SU-DHL-6 (cell line): ENCODE measurements around the gene AGAP1.

ENCODE experiments used
- H2AFZ ChIP-seq: fragments of 200-600 bp; sonication (generic); 2 replicates; pipeline ENCODE4 v1.6.1; 2014; ENCODE audit warnings: low read depth, mild to moderate bottlenecking, moderate library complexity, mixed read lengths, antibody characterized with exemption, low read length; ENCODE audit not compliant: severe bottlenecking
- H3F3A ChIP-seq: fragments of 200-600 bp; shearing (Covaris generic); 2 replicates; pipeline ENCODE4 v1.6.0; 2016; ENCODE audit warnings: antibody characterized with exemption, mild to moderate bottlenecking; ENCODE audit not compliant: insufficient read depth
- H3K27ac ChIP-seq: fragments of 200-600 bp; sonication (generic); 2 replicates; pipeline ENCODE4 v1.5.1; 2016; ENCODE audit warnings: low read depth, mild to moderate bottlenecking, low read length, moderate library complexity, mixed read lengths
- H3K27me3 ChIP-seq: fragments of 200-600 bp; sonication (generic), shearing (Covaris generic); 2 replicates; pipeline ENCODE4 v1.6.0; 2014; ENCODE audit warnings: mild to moderate bottlenecking, low read length
- H3K36me3 ChIP-seq: fragments of 200-600 bp; sonication (generic); 2 replicates; pipeline ENCODE4 v1.6.1; 2014; ENCODE audit warnings: mild to moderate bottlenecking, low read length, mixed read lengths
- H3K4me2 ChIP-seq: fragments of 300-600, 200-600 bp; shearing (Covaris generic), sonication (generic); 2 replicates; pipeline ENCODE4 v1.6.0; 2014; ENCODE audit warnings: low read length, low read depth, mild to moderate bottlenecking; ENCODE audit not compliant: poor library complexity, severe bottlenecking
- H3K4me3 ChIP-seq: fragments of 200-600 bp; sonication (generic); 2 replicates; pipeline ENCODE4 v1.5.1; 2014; ENCODE audit warnings: antibody characterized with exemption, low read length, mild to moderate bottlenecking, mixed read lengths; ENCODE audit not compliant: insufficient read depth, poor library complexity, severe bottlenecking
- H3K79me2 ChIP-seq: fragments of 200-600 bp; sonication (generic); 2 replicates; pipeline ENCODE4 v1.6.1; 2014; ENCODE audit warnings: mild to moderate bottlenecking, low read length, moderate library complexity; ENCODE audit not compliant: insufficient read depth
- H3K9ac ChIP-seq: fragments of 200-600 bp; sonication (generic); 2 replicates; pipeline ENCODE4 v1.7.0; 2014; ENCODE audit warnings: mild to moderate bottlenecking, low read length
- H3K9me2 ChIP-seq: fragments of 200-600 bp; sonication (generic); replicated peaks from 2 replicates; pipeline ENCODE4 v1.6.1; 2014; ENCODE audit warnings: low read length; ENCODE audit not compliant: insufficient read depth
- H3K9me3 ChIP-seq: fragments of 200-600 bp; sonication (generic); 2 replicates; pipeline ENCODE4 v1.6.1; 2014; ENCODE audit warnings: low read length, mixed read lengths; ENCODE audit not compliant: insufficient read depth
- H4K20me1 ChIP-seq: fragments of 200-600 bp; sonication (generic); 2 replicates; pipeline ENCODE4 v1.6.1; 2014; ENCODE audit warnings: low read depth, mild to moderate bottlenecking, antibody characterized with exemption, low read length, moderate library complexity, mixed read lengths
- EZH2phosphoT487 ChIP-seq: fragments of 200-600 bp; sonication (generic), shearing (Covaris generic); conservative IDR thresholded peaks from 2 replicates; pipeline ENCODE4 v1.6.1; 2018; ENCODE audit warnings: mild to moderate bottlenecking, antibody characterized with exemption, low read length, moderate library complexity, mixed read lengths
- TF ChIP-seq, protein P1 (sequence below): fragments of 200-600 bp; sonication (generic); IDR thresholded peaks from one replicate; pipeline ENCODE4 v1.5.1; 2017; ENCODE audit warnings: antibody characterized with exemption, mild to moderate bottlenecking, low read length, moderate library complexity; ENCODE audit not compliant: insufficient read depth, poor library complexity, severe bottlenecking

AGAP1 gene

DNA sequence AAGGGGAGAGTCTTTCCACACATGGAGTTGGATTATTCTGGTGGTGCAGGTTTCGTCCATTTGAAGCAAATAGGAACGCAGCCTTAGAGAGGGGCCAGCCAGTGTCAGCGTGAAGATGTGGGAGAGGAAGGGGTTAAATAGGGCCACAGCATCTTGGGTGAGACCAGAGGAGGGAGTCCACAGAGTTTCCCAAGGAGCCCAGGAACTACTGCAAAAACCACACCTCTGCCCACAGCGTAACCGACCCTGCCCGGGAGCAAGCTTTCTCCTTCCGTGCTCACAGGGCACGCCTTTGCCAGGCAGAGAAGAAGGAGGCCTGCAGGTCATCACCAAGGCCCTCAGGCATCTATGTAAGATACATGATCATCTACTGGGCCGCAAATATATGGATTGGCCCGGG, 314.5 kb downstream of the AGAP1 start:
- Histone ChIP-seq H3K4me3 (no peak overlapping the region), H2AFZ (no peak overlapping the region), H3K9me2 (no peaks in the 10 kb centered on the region), H3K27me3 (no peaks in the 10 kb centered on the region), H3K36me3 (no peaks in the 10 kb centered on the region), H4K20me1 (no peaks in the 10 kb centered on the region), H3F3A (no peaks in the 10 kb centered on the region), H3K27ac (no peak overlapping the region), H3K79me2 (no peaks in the 10 kb centered on the region), H3K9me3 (no peaks in the 10 kb centered on the region), H3K4me2 (no peak overlapping the region), H3K9ac (no peak overlapping the region)
- TF ChIP-seq, protein P1, sequence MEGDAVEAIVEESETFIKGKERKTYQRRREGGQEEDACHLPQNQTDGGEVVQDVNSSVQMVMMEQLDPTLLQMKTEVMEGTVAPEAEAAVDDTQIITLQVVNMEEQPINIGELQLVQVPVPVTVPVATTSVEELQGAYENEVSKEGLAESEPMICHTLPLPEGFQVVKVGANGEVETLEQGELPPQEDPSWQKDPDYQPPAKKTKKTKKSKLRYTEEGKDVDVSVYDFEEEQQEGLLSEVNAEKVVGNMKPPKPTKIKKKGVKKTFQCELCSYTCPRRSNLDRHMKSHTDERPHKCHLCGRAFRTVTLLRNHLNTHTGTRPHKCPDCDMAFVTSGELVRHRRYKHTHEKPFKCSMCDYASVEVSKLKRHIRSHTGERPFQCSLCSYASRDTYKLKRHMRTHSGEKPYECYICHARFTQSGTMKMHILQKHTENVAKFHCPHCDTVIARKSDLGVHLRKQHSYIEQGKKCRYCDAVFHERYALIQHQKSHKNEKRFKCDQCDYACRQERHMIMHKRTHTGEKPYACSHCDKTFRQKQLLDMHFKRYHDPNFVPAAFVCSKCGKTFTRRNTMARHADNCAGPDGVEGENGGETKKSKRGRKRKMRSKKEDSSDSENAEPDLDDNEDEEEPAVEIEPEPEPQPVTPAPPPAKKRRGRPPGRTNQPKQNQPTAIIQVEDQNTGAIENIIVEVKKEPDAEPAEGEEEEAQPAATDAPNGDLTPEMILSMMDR: no peak
- TF ChIP-seq EZH2phosphoT487: no peak

DNA sequence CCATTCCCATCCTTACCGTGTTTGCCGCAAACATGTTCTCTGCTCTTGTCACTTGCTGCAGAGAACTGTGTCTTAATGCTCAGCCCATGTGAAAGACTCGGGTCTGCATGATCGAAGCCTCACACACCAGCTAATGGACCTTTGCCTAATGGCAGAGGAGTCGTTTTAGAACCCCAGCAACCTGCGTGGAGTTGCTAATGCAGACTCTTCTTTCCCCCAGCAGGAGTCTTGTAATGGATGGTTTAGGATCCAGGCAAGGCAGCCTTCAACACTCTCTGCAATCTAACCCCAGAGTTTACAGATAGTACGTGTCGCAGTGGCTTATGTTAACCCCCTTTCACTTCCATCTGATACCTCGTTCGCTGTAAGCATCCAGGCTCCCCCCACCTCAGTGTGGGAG, 316.4 kb downstream of the AGAP1 start:
- Histone ChIP-seq H3K27ac (no peak overlapping the region), H3K4me2 (no peak overlapping the region), H3K36me3 (no peaks in the 10 kb centered on the region), H3K9me3 (no peaks in the 10 kb centered on the region), H3K27me3 (no peaks in the 10 kb centered on the region), H3K9me2 (no peaks in the 10 kb centered on the region), H3F3A (no peaks in the 10 kb centered on the region), H3K9ac (no peak overlapping the region), H2AFZ (no peak overlapping the region), H3K4me3 (no peak overlapping the region), H3K79me2 (no peaks in the 10 kb centered on the region), H4K20me1 (no peaks in the 10 kb centered on the region)
- no peak for TF ChIP-seq EZH2phosphoT487
- TF ChIP-seq, protein P1: no peak

DNA sequence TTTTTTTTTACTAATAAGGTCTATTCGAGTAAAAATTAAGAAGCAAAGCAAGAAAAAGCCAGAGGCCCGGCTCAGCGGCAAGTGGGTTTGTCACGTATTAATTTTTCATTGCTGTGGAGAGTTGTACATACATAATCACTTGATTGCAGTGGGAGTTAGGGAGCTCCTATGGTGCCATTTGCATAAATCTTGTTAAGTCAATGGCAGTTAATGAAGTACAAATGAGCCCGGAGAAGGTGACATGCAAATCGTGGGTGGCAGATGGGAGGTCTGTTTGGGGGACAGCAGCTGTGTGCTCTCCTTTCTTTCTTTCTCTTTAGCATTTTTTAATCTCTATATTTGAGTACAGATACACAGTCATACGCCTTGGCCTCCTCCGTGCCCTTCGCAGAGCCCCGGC, 317.0 kb downstream of the AGAP1 start:
- TF ChIP-seq, protein P1: no peak
- no peak for TF ChIP-seq EZH2phosphoT487
- H2AFZ ChIP-seq: no peak overlapping the region
- H3K27me3 ChIP-seq: no peaks in the 10 kb centered on the region
- no peak overlapping the region for H3K4me2 ChIP-seq
- no peaks in the 10 kb centered on the region for H3K36me3 ChIP-seq
- H3K9me3 ChIP-seq: no peaks in the 10 kb centered on the region
- no peak overlapping the region for H3K4me3 ChIP-seq
- no peaks in the 10 kb centered on the region for H3K9me2 ChIP-seq
- no peaks in the 10 kb centered on the region for H3K79me2 ChIP-seq
- H3K27ac ChIP-seq: no peak overlapping the region
- no peaks in the 10 kb centered on the region for H4K20me1 ChIP-seq
- H3K9ac ChIP-seq: no peak overlapping the region
- no peaks in the 10 kb centered on the region for H3F3A ChIP-seq
